ENCODE data around the gene KCNF1. TPM values are rescaled to one million over a fixed set of nuclear protein-coding genes. Genes with fewer than 3 reads are reported as not detected.

KCNF1 gene
- total and polyA plus RNA-seq, 2 of the 8 experiments (the other 6 are each of a cell fraction or from before 2014, with no cell fraction given) = 0.48 to 1.5 TPM

DNA sequence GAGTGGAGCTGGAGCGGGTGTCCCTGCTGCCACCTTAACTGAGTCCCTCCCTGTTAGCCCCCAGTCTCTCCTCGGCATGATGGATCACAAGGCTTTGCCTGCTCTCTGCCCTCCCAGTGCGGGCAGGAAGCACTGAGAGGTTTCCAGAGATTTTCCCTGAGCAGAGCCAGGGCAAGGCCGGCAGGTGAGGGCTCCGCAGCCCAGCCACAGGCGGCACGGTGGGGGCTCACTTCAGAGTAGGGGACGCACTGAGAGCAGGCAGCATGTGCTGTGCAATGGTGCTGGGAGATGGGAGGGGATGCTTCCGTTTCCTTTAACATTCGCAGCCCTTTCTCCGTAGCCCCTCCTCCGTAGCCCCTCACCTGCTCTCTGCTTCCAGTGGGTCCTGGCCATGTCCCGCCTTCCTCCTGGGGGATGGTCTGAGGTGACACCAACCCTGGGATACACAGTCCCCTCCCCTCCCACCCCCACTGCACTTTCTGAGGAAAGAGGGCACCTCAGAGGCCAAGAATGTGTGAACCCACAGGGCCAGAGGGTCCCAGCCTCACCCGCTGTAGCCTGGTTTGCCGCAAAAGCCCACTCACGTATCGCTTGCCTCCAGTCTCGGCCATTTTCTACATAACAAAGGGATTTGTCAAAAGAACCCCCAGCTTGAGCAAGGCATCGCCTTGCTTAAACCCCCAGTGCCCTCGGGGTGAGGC lies 10.7 kb downstream of the KCNF1 start:
- H3K18ac ChIP-seq (ENCODE audit: extremely low read depth, low read length) = peak overlapping the region; percentile 67; the same call in 1 of the 2 replicates
- peak overlapping the region; percentile 83; the same call in 1 of the 2 replicates for H2AFZ ChIP-seq (ENCODE audit: low read length)
- H3K9ac ChIP-seq (replicated peaks in 1 of 4; ENCODE audit: extremely low read depth in 1 of 4, low read depth in 3 of 4, low read length in 3 of 4) = no peak overlapping the region
- no peak for TF ChIP-seq HDAC6 (IDR thresholded peaks at IDR 0.05; ENCODE audit: low read depth, low read length)
- TF ChIP-seq, protein P1, sequence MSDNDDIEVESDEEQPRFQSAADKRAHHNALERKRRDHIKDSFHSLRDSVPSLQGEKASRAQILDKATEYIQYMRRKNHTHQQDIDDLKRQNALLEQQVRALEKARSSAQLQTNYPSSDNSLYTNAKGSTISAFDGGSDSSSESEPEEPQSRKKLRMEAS (IDR thresholded peaks at IDR 0.05) = peak; percentile 56
- no peaks in the 10 kb centered on the region for H3K79me1 ChIP-seq (ENCODE audit: low read depth, low read length)
- POLR2A ChIA-PET (ENCODE audit: partially characterized antibody) = interaction anchor here (1.4 kb wide), 1 partner anchor 13 kb away, joined by 4 read pairs; no protein-coding TSS in a partner anchor
- no peak overlapping the region for H4K91ac ChIP-seq (replicated peaks; ENCODE audit: insufficient read length, low read length)
- no peaks in the 10 kb centered on the region for H3K79me2 ChIP-seq (ENCODE audit: control insufficient read depth in 1 of 2, insufficient read depth in 2 of 2, low read length in 2 of 2)
- no peaks in the 10 kb centered on the region; the same call in 1 of the 2 replicates for H3K23me2 ChIP-seq (ENCODE audit: low read depth, low read length)
- 72% methylated on average over 20 of the region's 20 CpGs; no CpG with 5 or more reads in 1 of the 2 experiments for WGBS, 2 experiments (ENCODE audit: extremely low coverage in 1 of 2, insufficient coverage in 1 of 2, insufficient read length in 1 of 2, insufficient replicate concordance in 2 of 2, low coverage in 1 of 2, low lambda C conversion rate in 2 of 2, missing lambda C conversion rate in 1 of 2)
- no peak overlapping the region for H3K4me3 ChIP-seq (ENCODE audit: extremely low read depth in 1 of 4, insufficient read depth in 2 of 4, low read depth in 3 of 4, low read length in 4 of 4)
- no peak overlapping the region for H2BK120ac ChIP-seq (replicated peaks; ENCODE audit: low read depth, low read length)
- H3K4me1 ChIP-seq (replicated peaks in 1 of 4; ENCODE audit: control insufficient read depth in 3 of 4, insufficient read depth in 4 of 4, low read length in 3 of 4) = peaks cover 0 to 26% (median 15%) of the 10 kb centered on the region in 4 experiments; a peak in 6 of 7 replicates
- peak overlapping the region; percentile 90; the same call in 1 of the 2 replicates for H2BK20ac ChIP-seq (ENCODE audit: low read length)
- H3K4ac ChIP-seq (replicated peaks; ENCODE audit: insufficient read length, low read depth, low read length) = peak overlapping the region; percentile 88
- 0 out of 2 replicates have a peak overlapping the region, but pooled peaks have one; percentile 33 for H2AK5ac ChIP-seq (ENCODE audit: low read depth, low read length)
- H2BK5ac ChIP-seq (ENCODE audit: low read depth, low read length) = 0 out of 2 replicates have a peak overlapping the region, but pooled peaks have one; percentile 7
- H4K8ac ChIP-seq (ENCODE audit: extremely low read depth, insufficient read depth, low read length) = no peak overlapping the region; the same call in 1 of the 2 replicates
- H2BK12ac ChIP-seq (ENCODE audit: low read depth, low read length) = 0 out of 2 replicates have a peak overlapping the region, but pooled peaks have one; percentile 4
- H3K23ac ChIP-seq (ENCODE audit: insufficient read length) = no peak overlapping the region
- FAIRE-seq (no peak), DNase-seq (ENCODE audit: low read depth in 1 of 2, low spot score in 2 of 2) (no peak)
- peaks cover 0 to 4% (median 1%) of the 10 kb centered on the region in 4 experiments; a peak in 2 of 7 replicates for H3K27me3 ChIP-seq (replicated peaks in 1 of 4; ENCODE audit: control insufficient read depth in 3 of 4, extremely low read depth in 1 of 4, insufficient read depth in 3 of 4, low read length in 3 of 4)
- H2BK15ac ChIP-seq (ENCODE audit: low read length) = 0 out of 2 replicates have a peak overlapping the region, but pooled peaks have one; percentile 61
- no peak overlapping the region for H3K4me2 ChIP-seq (ENCODE audit: insufficient read depth in 1 of 2, low read depth in 2 of 2, low read length in 2 of 2)
- H3K14ac ChIP-seq (ENCODE audit: insufficient read length) = no peak overlapping the region
- H4K20me1 ChIP-seq (replicated peaks in 1 of 2; ENCODE audit: control insufficient read depth in 1 of 2, insufficient read depth in 2 of 2, low read length in 2 of 2) = no peaks in the 10 kb centered on the region
- no peak overlapping the region for H4K5ac ChIP-seq (ENCODE audit: insufficient read length, low read depth, low read length)
- H3K56ac ChIP-seq (replicated peaks; ENCODE audit: insufficient read length, low read depth, low read length) = no peak overlapping the region
- no peaks in the 10 kb centered on the region for H3K36me3 ChIP-seq (ENCODE audit: control insufficient read depth in 2 of 4, insufficient read depth in 4 of 4, low read length in 3 of 4)
- no peaks in the 10 kb centered on the region for H3K9me3 ChIP-seq (ENCODE audit: insufficient read depth in 2 of 2, low read depth in 1 of 2, low read length in 1 of 2)
- H3K27ac ChIP-seq (ENCODE audit: low read depth, low read length) = no peak overlapping the region
- CTCF ChIA-PET (ENCODE audit: partially characterized antibody) = interaction anchor here (4.0 to 4.8 kb wide), 2 partner anchors 11 to 89 kb away, joined by 27 to 37 read pairs; partner anchors contain the start of gene KCNF1
